ENCODE measurements around the gene SYNGAP1.
"Not testable (repeated sequence)": the region's sequence is repeated elsewhere in the genome, so short reads cannot be mapped to it uniquely, and the experiment has no call there.

SYNGAP1 gene

GRCh38 chr6:33477864-33478263, 58.0 kb downstream of the SYNGAP1 start:
- DNase-seq (ENCODE audit: low spot score): no peak

- DNase-seq (ENCODE audit: low spot score): no peak
These were observed 61.3 kb downstream of the SYNGAP1 start for GRCh38 chr6:33481192-33481591.

DNA sequence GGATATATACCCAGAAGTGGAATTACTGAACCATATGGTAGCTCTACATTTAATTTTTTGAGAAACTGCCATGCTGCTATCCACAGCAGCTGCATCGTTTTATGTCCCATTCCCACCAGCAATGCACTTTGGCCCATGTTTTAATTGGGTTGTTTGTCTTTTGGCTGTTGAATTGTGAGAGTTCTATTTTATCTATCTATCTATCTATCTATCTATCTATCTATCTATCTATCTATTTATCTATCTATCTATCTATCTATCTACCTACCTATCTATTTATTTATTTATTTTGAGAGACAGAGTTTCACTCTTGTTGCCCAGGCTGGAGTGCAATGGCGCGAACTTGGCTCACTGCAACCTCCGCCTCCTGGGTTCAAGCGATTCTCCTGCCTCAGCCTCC, 62.8 kb downstream of the SYNGAP1 start:
- DNase-seq (ENCODE audit: low spot score): not testable (repeated sequence)

GRCh38 chr6:33483678-33484077, 63.8 kb downstream of the SYNGAP1 start:
- no peak for DNase-seq (ENCODE audit: low spot score)

DNA sequence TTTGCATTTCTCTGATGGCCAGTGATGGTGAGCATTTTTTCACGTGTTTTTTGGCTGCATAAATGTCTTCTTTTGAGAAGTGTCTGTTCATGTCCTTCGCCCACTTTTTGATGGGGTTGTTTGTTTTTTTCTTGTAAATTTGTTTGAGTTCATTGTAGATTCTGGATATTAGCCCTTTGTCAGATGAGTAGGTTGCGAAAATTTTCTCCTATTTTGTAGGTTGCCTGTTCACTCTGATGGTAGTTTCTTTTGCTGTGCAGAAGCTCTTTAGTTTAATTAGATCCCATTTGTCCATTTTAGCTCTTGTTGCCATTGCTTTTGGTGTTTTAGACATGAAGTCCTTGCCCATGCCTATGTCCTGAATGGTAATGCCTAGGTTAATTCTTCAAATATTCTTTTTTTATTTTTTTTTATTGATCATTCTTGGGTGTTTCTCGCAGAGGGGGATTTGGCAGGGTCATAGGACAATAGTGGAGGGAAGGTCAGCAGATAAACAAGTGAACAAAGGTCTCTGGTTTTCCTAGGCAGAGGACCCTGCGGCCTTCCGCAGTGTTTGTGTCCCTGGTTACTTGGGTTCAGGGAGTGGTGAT, 64.9 kb downstream of the SYNGAP1 start:
- not testable (repeated sequence) for DNase-seq (ENCODE audit: low spot score)

- DNase-seq (ENCODE audit: low spot score): not testable (repeated sequence)
These were observed 65.8 kb downstream of the SYNGAP1 start for GRCh38 chr6:33485680-33486079.

DNA sequence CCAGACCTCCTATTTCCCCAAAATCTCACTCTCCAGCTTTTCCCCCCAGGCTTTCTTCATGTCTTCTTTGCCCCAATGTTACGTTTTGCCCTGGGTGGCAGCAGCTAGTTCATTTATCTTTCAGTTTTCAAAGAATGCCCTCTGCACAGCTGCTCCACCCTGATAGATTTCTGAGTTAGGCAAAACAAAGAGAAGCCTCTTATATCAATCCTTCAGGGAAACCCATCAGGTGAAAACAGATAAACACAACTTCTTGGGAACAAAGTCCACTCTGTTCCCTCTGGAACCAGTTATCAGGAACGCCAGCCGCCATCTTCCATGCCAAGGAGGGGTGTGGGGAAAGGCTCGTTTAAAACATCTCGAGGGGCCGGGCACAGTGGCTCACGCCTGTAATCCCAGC, 68.5 kb downstream of the SYNGAP1 start:
- DNase-seq (ENCODE audit: low spot score): no peak

- no peak for DNase-seq (ENCODE audit: low spot score)
These were observed 70.3 kb downstream of the SYNGAP1 start for GRCh38 chr6:33490198-33490597.

- no peak for DNase-seq (ENCODE audit: low spot score)
These were observed 70.8 kb downstream of the SYNGAP1 start for GRCh38 chr6:33490621-33491020.

DNA sequence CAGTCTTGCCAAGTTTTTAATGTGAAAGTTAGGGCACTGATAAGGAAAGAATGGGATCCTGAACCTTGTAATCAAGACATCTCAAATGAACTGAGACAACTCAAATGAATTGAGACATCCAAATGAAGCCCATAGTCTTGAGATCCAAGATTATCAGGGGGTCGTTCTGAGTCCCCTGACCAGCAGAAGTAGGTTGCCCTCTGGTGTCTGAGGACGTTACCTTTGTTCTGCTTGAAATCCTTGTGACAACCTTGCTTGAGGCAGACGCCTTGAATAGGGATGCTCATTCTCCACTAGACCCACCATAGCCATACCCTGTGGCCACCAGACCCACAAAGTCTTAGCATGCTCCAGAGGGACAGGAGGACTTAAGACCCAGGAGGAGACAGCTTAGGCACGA, 72.2 kb downstream of the SYNGAP1 start:
- no peak for DNase-seq (ENCODE audit: low spot score)

DNA sequence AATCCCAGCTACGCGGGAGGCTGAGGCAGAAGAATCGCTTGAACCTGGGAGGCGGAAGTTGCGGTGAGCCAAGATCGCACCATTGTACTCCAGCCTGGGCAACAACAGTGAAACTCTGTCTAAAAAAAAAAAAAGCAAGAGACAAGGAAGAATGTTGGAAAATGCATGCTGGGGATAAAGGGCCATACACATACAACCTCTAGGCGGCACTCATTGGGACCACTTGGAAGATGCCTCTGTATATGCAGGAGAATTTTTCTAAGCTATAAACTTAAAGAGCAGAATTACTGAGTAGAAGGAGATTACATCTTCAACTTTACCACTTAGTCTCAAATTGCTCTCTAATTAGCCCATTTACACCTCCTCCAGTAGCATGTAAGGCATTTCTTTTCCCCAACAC, 77.3 kb downstream of the SYNGAP1 start:
- DNase-seq (ENCODE audit: low spot score): no peak

DNA sequence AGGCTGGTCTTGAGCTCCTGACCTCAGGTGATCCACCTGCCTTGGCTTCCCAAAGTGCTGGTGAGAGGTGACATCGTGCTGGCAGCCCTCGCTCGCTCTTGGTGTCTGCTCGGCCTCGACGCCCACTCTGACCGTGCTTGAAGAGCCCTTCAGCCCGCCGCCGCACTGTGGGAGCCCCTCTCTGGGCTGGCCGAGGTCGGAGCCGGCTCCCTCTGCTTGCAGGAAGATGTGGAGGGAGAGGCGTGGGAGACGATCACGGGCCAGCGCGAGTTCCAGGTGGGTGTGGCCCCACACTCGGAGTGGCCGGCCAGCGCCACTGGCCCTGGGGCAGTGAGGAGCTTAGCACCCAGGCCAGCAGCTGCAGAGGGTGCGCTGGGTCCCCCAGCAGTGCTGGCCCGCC, 82.6 kb downstream of the SYNGAP1 start:
- no peak for DNase-seq (ENCODE audit: low spot score)

DNA sequence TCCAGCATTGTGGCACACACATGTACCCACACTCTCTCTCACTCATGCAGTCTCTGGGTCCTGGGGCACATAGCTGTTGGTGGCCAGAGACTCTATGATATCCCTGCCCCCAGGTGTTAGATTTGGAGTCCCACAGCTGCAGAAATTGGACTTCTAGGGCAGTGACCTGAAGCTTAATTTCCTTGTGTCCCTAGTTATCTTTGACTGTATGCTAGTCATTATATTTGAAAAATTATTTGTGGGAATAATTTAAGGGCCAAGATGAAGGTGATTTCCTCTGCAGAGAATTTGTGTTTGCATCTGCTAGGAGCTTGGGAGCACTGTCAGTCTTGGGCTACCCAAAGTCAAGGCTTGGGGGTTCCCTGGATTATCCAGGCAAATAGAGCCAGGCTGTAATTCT, 84.6 kb downstream of the SYNGAP1 start:
- no peak for DNase-seq (ENCODE audit: low spot score)

All from putamen (tissue), 1 donor.